SIG-M5 treated with dmso at 0.1 percent for 504 hours (cell line): ENCODE measurements around the gene CARD19.

Experiments used
- DNase-seq: peaks from one replicate; lab custom pipeline; 2025; ENCODE audit not compliant: unreplicated experiment; lab: John Stamatoyannopoulos, UW

The CARD19 gene

DNA sequence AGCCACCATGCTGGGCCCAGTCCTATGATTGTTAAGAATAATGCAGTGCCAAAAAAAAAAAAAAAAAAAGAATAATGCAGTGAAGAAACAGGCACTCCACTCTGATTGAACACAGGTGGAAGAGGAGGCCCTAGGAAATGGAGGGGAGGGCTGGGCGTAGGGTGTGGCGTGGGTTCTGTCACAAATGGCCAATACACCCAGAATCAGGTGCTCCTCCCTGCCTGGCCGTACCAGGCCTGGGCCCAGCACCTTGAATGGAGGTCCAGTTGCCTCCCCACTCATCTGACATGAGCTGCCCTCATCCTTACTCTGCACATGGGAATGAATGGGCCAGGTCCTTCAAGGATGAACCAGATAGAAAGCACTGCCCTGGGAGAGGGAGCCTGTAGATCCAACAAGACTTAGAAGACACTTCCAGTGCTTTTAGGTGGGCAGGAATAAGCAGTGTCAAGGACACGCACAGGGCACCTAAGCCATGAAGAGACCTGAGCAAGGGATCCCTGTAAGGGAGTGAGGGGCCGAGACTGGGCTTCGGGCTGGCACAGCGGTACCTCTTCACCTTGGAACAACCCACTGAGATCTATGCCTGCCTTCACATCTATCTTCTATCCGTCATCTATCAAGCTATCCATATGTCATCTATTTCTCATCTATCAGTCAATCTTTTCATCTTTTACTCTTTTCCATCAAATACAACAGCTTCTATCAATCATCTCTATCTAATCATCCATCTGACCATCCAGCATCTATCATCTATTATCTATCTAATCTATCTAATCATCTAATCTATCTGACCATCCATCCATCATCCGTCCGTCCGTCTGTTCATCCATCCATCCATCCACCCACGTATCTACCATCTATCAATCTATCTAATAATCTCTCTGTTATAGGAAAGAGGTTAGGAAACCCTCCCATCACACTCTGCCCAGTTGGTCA lies 22.2 kb downstream of the CARD19 start:
- DNase-seq, result no peak

DNA sequence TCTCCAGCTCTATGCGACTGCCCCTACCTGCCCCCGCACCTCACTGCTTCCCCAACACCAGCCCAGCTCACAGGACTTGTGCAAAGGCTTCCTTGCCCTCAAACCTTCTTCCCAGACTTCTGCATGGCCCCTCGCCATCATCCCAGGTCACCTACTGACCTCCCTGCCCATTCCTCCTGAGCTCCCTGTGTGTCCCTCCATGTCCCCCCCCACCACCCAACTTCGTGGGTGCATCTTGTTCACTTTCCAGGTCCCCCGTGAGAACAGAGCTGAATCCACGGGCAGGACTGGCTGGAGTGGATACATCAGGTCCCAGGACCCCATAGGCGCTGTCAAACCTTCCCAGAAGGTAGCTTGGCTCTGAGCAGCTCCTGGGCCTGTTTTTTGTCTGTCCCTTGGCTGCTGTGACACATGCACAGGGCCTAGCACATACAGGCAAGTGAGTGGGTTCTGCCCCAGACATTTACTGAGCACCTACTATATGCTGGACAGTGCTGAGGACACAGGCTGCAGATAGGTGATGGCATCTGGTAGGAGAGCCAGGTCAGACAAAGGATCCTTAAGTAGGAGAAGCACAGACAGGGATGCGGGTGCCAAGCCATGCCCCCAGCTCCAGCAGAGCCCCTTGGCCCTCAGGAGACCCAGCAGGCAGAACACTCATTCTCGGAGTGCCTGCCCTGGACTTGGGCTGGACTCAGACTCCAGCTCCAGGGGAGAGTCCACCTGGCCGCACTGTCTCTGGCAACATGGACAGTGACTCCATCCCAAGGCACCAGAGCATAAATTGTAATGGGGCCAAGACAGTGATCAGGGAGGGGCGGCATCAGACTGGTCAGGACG lies 23.1 kb downstream of the CARD19 start:
- no peak for DNase-seq

DNA sequence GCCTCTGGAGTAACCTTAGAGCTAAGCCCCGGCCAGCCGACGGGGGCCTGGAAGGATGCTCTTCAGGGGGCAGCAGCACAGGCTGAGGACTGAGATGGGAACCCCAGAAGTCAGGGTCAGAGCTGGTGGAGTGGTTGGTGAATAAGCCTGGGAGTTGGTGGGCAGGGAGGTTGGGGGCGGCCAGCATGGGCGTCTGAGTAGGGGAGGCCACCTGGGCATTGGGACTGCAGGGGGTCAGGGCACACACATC lies 23.6 kb downstream of the CARD19 start:
- DNase-seq, result no peak

DNA sequence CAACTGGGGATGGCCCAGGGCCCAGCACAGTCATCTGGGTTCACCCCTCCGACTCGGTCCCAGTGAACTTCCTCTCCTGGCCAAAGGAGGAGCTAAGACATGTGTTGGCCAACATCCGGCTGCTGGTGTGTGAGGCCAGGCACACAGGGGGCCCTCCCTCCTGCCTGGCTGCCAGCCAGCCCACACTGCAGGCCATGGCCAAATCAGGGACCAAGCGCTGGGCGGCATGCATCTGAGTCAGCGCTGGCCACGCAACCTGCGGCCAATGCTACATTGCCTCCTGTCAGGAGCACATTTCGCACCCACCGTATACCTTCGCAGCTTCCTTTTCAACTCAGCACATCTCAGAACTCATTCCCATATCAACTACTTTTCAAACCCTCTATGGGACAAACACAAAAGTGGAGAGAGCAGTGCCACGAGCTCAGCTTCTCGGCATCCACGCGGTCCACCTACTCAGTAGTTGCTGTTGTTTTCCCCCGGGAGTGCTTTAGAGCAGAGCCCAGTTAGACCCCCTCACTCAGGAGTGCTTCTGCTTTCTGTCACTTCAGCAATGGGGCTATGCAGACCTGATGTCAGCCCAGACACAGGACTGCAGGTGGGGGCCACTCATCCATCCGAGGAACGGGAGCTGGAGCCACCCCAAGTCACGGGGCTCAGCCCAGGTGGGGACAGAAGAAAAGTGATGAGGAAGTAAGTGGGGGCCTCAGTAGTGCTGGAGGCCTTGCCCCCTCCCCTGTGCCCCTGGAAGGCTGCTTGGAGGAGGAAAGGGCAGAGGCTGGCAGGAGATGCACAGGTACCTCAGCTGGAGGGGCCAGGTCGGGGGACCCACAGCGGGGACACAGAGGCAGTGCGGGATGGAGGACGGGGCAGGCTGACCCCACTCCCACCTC lies 24.2 kb downstream of the CARD19 start:
- peak; percentile 90 for DNase-seq

DNA sequence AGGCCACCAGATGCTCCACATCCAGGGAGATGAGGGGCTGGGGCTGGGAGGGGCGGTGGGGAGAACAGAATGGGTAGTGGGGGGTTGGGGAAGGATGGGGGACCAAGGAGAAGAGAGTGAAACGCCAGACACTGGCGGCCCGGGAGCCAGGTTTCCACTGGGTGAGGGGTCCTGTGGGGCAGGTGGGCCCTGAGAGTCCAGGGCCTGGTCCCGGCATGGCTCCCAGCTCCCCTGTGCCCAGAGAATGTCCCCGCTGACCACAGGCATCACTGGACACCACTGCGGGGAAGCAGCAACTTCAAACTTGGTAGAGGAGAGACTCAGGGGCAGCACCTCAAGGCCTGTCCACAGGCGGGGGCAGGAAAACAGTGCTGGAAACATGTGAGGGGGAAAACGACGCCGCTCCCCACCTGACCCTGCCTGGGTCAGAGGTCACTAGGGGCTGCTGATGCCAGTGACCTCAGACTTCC lies 24.9 kb downstream of the CARD19 start:
- DNase-seq, result no peak

DNA sequence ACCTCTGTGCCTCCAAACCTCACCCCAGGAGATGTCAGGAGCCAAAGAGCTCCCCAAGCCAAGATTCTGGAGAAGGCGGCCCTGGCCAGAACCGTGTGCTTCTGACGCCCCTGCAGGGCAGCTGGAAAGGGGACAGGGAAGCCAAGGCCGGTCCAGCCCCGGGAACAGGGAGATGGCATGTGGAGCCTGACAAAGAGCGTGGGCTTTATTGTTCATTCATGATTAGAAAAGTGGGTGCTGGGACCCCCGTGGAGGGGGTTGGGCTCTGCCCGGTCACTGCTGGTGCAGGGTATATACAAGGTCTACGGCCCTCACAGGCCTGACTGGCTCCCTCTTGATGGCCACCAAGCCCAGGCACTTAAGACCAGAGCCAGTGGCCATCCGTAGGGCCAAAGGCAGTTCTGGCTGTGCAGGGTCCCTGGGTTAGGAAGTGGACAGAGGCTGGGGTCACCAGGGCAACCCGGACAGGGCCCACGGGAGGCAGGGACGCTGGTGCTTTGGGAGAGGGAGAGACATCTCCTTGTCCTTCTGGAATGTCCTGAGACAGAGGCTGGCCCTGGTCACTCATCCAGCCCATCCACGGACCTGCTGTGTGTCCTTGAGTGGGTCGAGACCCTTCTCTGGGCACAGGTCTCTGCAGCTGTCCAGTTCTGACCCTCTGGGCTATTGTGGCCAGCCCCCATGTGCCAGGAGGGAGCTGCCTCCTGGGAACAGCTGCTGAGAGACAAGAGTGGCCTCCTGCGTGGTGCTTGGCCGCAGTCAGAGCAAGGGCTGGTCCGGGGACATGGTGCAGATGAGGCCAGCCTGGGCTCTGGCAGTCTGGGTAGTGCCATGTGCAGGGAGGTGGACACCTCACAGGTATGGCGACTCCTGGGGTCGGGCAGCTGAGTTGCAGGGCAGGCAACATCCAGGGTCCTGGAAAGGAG lies 25.6 kb downstream of the CARD19 start:
- no peak for DNase-seq

- no peak for DNase-seq
Measured at GRCh38 chr9:93122721-93123221, 26.8 kb downstream of the CARD19 start.

DNA sequence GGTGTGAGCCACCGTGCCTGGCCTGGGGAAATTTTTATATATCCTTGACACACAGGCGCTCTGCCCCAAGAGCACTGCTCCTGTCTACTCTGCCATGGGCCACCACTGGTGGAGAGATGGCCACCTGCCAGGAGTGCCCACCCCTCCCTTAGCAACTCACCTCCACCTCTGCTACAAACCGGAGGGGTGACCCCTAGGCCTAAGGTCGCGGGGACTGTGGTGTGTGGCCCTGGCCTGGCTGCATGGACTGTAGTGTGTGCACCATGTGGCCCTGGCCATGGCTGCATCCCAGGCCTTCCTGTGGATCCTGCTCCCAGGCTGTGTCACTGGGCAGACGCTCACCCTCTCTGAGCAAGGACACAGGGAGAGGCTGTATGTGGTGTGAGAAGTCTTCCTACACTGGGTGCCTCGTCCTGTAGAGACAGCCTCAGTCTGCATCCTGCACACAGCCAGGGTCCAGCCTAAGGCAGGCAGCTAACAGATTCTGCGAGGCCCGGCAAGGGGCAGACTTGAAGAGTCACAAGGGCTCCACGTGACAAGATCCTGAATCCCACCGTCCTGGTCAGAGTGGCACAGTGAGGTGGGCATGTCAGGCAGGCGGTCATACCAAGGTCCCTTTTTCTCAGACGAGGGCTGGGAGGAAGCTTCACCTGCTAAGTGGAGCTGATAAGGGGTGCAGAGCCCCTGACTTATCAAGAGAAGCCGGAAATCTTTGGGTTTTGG lies 27.7 kb downstream of the CARD19 start:
- no peak for DNase-seq

- DNase-seq, result no peak
Measured at GRCh38 chr9:93124793-93125192, 28.8 kb downstream of the CARD19 start.

DNA sequence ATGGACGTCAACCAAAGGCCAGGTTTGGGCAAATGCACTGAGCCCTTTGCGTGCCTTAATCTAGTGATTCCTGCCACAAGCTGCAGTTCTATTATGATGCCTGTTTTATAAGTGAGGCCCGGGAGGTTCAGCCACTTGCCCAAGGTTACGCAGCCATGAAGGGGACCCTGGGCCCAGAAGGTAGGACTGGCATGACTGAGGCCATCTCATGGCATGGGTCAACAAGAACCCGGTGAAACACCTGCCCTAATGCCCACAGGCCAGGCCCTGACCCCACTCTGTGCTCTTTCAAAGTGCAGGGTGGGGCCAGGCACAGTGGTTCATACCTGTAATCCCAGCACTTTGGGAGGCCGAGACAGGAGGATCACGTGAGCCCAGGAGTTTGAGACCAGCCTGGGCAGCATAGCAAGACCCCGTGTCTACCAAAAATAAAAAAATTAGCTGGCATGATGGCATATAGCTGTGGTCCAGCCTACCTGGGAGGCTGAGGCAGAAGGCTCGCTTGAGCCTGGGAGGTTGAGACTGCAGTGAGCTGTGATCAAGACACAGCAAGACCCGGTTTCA lies 29.4 kb downstream of the CARD19 start:
- DNase-seq, result no peak

DNA sequence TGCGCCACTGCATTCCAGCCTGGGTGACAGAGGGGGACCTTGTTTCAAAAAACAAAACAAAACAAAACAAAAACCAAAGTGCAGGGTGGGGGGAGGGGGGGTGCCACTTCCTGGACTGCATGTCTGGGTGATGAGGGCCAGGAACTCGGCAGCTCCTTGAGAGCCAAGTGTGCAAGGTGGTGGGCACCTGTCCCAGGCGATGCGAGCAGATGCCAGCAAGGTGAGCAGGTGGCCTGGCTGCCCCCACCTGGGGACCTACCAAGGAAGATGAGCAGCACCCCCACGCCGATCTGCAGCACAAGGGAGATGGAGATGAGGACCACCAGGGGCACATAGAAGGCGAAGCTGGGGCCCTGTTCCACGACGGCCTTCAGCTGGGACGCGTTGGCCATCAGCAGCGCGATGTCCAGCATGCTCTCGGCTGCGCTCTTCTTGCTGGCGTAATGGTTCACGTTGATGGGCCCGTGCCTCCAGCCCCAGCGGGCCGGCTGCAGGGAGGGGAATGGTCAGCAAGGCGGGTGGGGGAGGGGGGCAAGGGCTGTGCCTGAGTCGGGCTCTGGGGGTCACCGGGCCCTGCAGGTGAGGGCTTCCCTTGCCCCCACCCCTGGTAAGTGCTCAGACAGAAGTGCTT lies 30.2 kb downstream of the CARD19 start:
- DNase-seq, result no peak

DNA sequence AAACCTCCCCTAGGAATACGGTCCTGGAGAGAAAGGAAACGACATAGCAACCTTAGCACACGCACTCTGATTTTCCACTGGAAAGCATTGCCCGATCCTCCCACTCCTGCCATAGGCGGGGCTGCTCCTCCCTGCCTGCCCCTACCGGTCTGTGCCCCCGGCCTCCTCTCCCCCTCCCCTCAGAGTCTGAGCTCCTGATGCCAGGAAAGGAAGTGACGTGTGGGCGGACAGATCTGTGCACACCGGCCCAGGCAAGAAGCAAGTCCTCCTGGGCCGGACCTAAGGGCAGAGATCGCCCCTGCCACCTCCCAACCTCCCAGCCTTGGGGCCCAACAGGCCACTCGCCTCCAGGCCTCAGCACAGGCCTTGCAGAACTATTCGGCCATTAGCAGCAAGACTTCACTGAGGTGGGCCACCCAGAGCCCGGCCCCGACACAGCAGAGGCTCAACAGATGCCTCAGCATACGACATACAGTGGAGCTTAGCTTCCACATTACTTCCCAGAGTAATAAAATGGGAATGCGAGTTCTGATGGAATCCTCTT lies 30.9 kb downstream of the CARD19 start:
- no peak for DNase-seq

- no peak for DNase-seq
Measured at GRCh38 chr9:93127395-93127911, 31.4 kb downstream of the CARD19 start.

- DNase-seq, result no peak
Measured at GRCh38 chr9:93128011-93128714, 32.1 kb downstream of the CARD19 start.

- no peak for DNase-seq
Measured at GRCh38 chr9:93128715-93129224, 32.8 kb downstream of the CARD19 start.

- no peak for DNase-seq
Measured at GRCh38 chr9:93129286-93129685, 33.3 kb downstream of the CARD19 start.
